Measurements from ENCODE around the gene PACS1. TPM values are rescaled to one million over a fixed set of nuclear protein-coding genes. Genes with fewer than 3 reads are reported as not detected.

Gene PACS1
- total RNA-seq, 1 donor from 2014 or later: 102 TPM

DNA sequence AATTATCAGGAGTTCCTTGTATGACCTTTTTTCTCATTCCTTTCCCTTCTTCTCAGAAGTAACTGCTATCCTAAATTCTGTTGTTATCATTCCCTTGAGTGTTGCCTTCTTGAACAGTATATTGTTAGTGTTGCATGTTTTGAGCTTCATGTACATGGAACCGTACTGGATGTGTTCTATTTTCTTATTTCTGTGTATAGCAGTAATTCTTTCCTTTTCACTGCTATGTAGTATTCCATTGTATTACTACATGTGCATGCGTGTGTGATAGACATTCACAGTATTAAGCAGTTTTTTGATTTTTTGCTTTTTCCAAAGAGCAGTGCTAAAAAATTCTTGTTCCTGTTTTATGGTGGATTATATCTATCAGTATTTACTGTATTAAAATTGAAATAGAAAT, 108.1 kb downstream of the PACS1 start:
- intact Hi-C loops (cut with micrococcal nuclease): no loop called here

- intact Hi-C loops (cut with micrococcal nuclease): no loop called here
Measured at GRCh38 chr11:66178871-66179270, 108.8 kb downstream of the PACS1 start.

GRCh38 chr11:66181632-66182315, 111.7 kb downstream of the PACS1 start:
- intact Hi-C loops (cut with micrococcal nuclease): no loop called here

- intact Hi-C loops (cut with micrococcal nuclease): no loop called here
Measured at GRCh38 chr11:66183494-66184048, 113.5 kb downstream of the PACS1 start.

DNA sequence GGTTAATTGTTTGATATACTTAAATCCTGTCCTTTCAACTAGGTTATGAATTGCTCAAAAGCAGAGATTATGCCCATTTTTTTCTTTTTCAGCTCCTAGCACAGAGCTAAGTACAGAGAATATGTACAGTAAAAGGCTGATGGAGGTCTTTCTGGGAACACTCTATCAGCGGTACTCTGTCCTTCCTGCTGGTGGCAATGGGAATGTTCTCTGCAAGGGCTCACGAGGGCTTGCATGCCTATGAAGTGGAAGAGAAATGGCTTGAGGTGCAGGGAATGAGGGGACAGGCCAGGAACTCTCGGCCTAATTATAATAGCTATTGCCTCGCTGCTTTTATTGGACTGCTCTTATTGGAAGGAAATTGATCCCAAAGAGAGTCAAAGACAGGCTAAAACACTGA, 114.7 kb downstream of the PACS1 start:
- intact Hi-C loops (cut with micrococcal nuclease): no loop called here

GRCh38 chr11:66186470-66186869, 116.4 kb downstream of the PACS1 start:
- intact Hi-C loops (cut with micrococcal nuclease): no loop called here

DNA sequence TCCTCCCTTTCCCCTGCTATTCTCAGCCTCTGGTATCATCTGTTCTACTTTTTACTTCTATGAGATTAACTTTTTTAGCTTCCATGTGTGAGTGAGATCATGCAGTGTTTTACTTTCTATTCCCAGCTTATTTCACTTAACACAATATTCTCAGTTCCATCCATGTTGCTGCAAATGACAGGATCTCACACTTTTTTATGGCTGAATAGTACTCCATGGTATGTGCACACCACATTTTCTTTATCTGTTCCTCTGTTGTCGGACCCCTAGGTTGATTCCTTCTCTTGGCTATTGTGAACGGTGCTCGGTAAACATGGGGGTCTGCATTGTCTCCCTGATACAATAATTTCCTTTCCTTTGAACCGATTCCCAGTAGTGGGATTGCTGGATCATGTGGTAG, 117.4 kb downstream of the PACS1 start:
- intact Hi-C loops (cut with micrococcal nuclease): no loop called here

DNA sequence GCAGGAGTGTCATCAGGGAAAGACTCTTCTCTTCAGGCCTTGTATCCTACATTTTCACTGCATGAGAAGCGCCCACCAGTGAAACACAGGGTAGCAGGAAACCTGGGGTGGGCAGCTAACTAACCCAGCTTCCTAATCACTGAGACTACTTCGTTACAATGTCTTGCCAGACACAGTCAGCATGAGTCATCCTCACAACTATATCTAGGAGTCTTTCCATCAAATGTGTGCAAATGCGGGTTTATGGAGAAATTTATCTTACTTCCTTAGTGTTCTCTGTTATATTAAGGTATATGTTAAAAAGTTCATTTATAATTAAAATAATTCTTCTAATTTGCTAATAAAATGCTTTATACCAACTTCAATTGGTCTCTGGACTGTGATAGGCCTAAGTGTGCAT, 118.5 kb downstream of the PACS1 start:
- intact Hi-C loops (cut with micrococcal nuclease): no loop called here

DNA sequence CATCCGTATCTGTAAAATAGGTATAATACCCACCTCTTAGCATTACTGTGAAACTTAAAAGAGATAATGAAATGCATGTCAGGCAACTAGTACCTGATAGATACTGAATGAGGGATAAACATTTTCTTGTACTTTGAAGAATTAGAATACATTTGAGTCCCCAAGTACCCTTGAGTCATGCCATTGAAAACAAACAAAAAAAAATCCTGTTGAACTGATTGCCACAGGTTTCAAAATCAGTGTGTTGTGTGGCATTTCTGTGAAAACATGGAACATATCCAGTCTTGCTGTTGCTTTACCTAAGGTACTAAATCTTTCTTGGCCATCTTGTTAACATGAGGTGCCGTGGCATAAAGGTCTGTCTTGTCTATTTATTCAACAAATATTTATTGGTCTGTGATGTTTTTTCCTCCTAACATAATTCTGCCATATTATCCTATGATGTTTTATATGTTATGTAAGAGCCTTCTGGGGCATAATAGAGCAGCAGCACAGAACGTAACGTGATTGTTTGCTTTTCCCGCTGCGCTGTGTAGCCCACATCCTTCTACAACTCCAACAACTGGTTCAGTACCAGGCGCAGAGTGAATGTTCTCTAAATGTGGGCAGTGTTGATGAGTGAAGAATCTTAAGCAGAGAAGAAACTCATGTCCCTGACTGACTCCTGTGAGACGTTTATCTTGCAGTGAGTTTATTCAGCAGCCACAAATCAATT, 119.1 kb downstream of the PACS1 start:
- intact Hi-C loops (cut with micrococcal nuclease): no loop called here

GRCh38 chr11:66190786-66191185, 120.7 kb downstream of the PACS1 start:
- intact Hi-C loops (cut with micrococcal nuclease): no loop called here

GRCh38 chr11:66192181-66192863, 122.2 kb downstream of the PACS1 start:
- intact Hi-C loops (cut with micrococcal nuclease): no loop called here

GRCh38 chr11:66194391-66194790, 124.3 kb downstream of the PACS1 start:
- intact Hi-C loops (cut with micrococcal nuclease): no loop called here

DNA sequence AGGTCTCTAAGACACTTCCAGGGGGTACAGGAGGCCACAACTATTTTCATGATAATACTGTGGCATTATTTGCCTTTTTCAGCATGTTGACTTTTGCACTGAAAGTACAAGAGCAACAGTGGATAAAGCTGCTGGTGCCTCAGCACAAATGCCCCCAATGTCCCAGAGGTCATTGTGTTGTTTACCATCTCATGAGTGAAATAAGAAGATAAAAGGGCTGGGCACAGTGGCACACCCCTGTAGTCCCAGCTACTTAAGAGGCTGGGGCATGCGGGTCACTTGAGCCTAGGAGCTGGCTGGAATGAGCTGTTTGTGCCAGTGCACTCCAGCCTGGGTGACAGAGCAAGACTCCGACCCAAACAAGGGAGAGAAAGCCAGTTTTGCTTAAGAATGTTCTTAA, 125.8 kb downstream of the PACS1 start:
- intact Hi-C loops (cut with micrococcal nuclease): no loop called here

DNA sequence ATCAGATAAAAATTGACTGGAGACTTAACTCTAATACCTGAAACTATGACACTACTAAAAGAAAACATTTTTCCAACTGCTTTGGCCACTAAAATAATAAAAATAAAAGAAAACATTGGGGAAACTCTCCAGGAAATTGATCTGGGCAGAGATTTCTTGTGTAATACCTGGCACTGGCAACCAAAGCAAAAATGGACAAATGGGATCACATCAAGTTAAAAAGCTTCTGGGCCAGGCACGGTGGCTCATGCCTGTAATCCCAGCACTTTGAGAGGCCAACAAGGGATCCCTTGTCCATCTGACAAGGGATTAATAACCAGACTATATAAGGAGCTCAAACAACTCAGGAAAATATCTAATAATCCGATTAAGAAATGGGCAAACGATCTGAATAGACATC, 133.8 kb downstream of the PACS1 start:
- intact Hi-C loops (cut with micrococcal nuclease): no loop called here

DNA sequence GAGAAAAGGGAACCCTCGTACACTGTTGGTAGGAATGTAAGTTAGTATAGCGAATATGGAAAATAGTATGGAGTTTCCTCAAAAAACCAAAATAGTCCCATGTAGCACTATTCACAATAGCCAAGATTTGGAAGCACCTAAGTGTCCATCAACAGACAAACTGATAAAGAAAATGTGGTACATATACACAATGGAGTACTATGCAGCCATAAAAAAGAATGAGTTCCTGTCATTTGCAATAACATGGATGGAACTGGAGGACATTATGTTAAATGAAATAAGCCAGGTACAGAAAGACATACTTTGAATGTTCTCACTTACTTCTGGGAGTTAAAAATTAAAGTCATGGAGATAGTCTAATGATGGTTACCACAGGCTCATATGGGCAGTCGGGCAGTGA, 134.3 kb downstream of the PACS1 start:
- intact Hi-C loops (cut with micrococcal nuclease): no loop called here

GRCh38 chr11:66207816-66208215, 137.7 kb downstream of the PACS1 start:
- intact Hi-C loops (cut with micrococcal nuclease): no loop called here

DNA sequence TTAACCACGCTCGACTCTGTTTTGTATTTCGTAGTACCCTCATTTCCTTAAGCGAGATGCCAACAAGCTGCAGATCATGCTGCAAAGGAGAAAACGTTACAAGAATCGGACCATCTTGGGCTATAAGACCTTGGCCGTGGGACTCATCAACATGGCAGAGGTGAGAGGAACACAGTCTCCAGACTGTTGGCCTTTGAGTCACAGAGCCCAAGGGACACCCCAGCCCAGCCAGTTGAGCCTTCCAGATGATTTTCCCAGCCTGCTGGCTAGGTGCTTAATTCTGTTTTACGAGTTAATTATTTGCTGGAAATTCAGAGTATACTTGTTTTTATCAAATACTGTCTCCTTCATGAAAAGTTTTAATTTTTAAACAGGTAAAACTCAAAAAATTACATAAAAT, 141.0 kb downstream of the PACS1 start:
- intact Hi-C loops (cut with micrococcal nuclease): no loop called here

DNA sequence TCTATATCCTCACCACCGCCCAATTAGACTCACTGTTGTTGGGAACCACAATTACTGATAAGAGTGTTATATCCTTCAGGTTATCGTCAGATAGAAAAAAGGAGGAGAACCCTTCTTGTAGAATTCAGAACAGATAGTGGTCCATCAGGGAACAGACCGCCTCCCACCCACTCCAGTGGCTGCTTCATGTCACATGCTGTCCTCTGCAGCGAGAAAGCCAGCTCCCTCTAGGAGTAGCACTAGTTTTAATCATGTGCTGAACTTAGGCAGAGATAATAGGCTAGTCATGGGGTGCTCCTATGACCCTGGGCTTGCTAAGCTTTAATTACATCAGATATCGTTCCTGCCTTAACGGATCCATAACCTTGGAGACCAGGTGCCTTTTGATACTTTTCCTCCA, 146.8 kb downstream of the PACS1 start:
- intact Hi-C loops (cut with micrococcal nuclease): no loop called here

DNA sequence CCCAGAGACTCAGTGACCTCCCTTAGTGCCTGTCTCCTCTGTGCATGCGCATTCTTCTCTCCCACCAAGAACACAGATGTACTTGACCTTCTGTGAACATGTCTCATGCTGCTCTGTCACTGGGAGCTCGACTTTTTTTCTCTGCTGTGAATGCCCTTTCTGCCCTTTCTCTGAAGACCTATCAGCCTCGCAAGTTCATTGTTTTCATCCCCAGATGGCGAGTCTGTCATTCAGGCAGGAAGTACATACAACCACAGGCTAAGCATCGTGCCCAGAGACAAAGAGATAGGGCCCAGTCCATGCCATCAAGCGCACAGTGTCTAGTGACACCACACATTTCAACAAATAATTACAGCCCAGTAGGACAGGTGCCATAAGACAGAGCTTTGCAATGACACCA, 148.0 kb downstream of the PACS1 start:
- intact Hi-C loops (cut with micrococcal nuclease): no loop called here

DNA sequence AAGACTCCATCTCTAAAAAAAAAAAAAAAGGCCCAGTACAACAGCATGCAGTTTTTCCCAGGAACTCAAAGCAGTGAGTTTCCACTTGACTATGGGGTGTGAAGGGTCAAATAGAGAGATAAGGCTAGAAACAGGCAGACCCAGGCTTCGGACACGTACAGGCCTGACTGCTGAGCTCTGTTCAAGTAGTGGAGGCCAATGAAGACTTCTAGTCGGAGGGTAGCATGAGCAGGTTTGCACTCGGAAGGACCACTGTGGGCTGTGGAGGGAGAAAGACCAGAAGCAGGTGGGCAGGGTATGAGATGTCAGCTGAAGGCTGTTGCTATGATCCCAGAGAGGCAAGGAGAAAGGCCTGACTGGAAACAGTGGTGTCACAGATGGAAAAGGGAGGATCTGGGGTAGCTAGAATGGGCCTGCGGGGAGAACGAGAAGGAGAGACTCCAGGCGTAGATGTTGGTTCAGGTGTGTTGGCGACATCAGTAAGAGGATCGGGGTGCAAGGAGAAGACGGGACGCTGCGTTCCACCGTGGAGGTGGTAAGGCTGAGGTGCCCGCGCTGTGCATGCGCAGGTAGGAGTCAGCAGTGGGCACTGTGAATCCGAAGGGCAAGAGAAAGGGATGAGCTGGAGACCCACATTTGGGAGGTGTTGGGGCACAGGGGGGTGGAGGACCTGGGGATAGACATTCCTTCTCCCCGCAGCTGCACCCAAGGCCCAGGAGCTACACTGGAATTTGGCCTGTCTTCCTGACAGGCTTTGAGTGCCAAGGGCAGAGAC, 149.0 kb downstream of the PACS1 start:
- intact Hi-C loops (cut with micrococcal nuclease): no loop called here

- intact Hi-C loops (cut with micrococcal nuclease): no loop called here
Measured at GRCh38 chr11:66219846-66220565, 149.9 kb downstream of the PACS1 start.

Measured in T-helper 2 cell treated with Interferon-gamma antibody and Interleukin-4, amounts not matched to agents 100 ng/mL and 5 ng/mL, for 36 hours (primary cell).